ENCODE measurements around the gene GABRD. TPM values are rescaled to one million over a fixed set of nuclear protein-coding genes. Genes with fewer than 3 reads are reported as not detected.
A peak's percentile ranks its signal among the peaks of the same experiment; 100 is the strongest.

Gene GABRD
- total and polyA plus RNA-seq, 10 donors = 0.35 to 1.2 (median 0.94) TPM; not detected in 3

DNA sequence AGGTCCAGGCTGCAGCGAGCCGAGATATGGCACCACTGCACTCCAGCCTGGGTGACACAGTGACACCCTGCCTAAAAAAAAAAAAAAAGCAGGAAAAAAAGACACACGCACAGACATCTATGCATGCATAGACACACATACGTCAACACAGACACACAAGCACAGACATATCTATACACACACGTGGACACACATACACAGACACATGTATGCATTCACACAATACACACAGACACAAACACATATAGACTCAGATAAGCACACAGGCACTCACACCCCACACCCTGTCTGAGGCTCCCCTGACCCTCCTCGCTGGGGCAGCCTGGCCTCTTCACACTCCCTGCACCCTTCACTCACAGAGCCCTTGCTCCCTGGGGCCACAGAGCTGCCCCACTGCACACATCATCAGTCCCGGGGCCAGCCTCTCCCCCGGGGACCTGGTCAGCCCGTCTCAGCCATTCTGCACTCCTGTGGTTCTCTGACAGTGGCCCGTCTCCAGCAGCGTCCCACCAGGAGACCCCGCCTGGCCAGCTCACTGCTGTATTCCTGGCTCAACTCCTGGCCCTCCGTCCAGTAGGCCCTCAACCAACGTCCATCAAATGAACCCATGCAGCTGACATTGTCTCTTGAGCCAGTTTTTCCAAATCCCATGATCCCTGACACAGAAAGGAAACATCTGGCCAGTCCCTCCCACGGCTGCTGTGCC lies 26.5 kb downstream of the GABRD start:
- TF ChIP-seq POLR2AphosphoS5 (IDR thresholded peaks at IDR 0.05) (peak in 2 of 3 donors; percentile 69 to 77), POLR2A (IDR thresholded peaks at IDR 0.05) (no peak)
- TF ChIP-seq, protein P1, sequence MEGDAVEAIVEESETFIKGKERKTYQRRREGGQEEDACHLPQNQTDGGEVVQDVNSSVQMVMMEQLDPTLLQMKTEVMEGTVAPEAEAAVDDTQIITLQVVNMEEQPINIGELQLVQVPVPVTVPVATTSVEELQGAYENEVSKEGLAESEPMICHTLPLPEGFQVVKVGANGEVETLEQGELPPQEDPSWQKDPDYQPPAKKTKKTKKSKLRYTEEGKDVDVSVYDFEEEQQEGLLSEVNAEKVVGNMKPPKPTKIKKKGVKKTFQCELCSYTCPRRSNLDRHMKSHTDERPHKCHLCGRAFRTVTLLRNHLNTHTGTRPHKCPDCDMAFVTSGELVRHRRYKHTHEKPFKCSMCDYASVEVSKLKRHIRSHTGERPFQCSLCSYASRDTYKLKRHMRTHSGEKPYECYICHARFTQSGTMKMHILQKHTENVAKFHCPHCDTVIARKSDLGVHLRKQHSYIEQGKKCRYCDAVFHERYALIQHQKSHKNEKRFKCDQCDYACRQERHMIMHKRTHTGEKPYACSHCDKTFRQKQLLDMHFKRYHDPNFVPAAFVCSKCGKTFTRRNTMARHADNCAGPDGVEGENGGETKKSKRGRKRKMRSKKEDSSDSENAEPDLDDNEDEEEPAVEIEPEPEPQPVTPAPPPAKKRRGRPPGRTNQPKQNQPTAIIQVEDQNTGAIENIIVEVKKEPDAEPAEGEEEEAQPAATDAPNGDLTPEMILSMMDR (IDR thresholded peaks at IDR 0.05 in 8 of 11, conservative IDR thresholded peaks at IDR 0.05 in 3 of 11) = no peak
- Histone ChIP-seq H3K27ac (peak overlapping the region in 7 of 8 donors; percentile 41 to 69 (median 51)), H3K9me3 (no peaks in the 10 kb centered on the region), H3K27me3 (replicated peaks in 1 of 7) (peaks cover 0 to 64% (median 12%) of the 10 kb centered on the region in 7 donors), H3K4me3 (peak overlapping the region in 1 of 8 donors; percentile 58), H3K36me3 (no peaks in the 10 kb centered on the region), H3K4me1 (peaks cover 33 to 61% (median 50%) of the 10 kb centered on the region in 6 donors)
- no peak for DNase-seq
- intact Hi-C loops (cut with DNase I; ENCODE audit: low total_unique reads) = loop anchor here (10.0 kb wide), 1 partner anchor 101 kb away; no protein-coding TSS in a partner anchor
- WGBS, 5 donors = 52 to 72% (median 61%) methylated on average over 15 of the region's 15 CpGs

GRCh38 chr1:2046174-2046917 lies 27.2 kb downstream of the GABRD start:
- Histone ChIP-seq H3K4me3 (no peak overlapping the region), H3K27ac (peak overlapping the region in 7 of 8 donors; percentile 41 to 69 (median 51)), H3K9me3 (no peaks in the 10 kb centered on the region), H3K27me3 (replicated peaks in 1 of 7) (peaks cover 0 to 71% (median 12%) of the 10 kb centered on the region in 7 donors), H3K36me3 (no peaks in the 10 kb centered on the region), H3K4me1 (peaks cover 36 to 68% (median 58%) of the 10 kb centered on the region in 6 donors)
- WGBS, 5 donors = 26 to 32% (median 30%) methylated on average over 15 to 20 of the region's 20 CpGs
- intact Hi-C loops (cut with DNase I; ENCODE audit: low total_unique reads) = loop anchor here (10.0 kb wide), 1 partner anchor 102 kb away; no protein-coding TSS in a partner anchor
- peak; percentile 89 for DNase-seq
- TF ChIP-seq, protein P1 (IDR thresholded peaks at IDR 0.05 in 8 of 11, conservative IDR thresholded peaks at IDR 0.05 in 3 of 11) = peak in 10 of 11 experiments; percentile 31 to 78 (median 70)
- TF ChIP-seq POLR2AphosphoS5 (IDR thresholded peaks at IDR 0.05) (peak in 1 of 3 donors; percentile 46), POLR2A (IDR thresholded peaks at IDR 0.05) (no peak)

- Histone ChIP-seq H3K27ac (peak overlapping the region in 3 of 8 donors; percentile 26 to 69 (median 65)), H3K27me3 (replicated peaks in 1 of 7) (peaks cover 0 to 76% (median 12%) of the 10 kb centered on the region in 7 donors), H3K36me3 (no peaks in the 10 kb centered on the region), H3K4me3 (no peak overlapping the region), H3K9me3 (no peaks in the 10 kb centered on the region), H3K4me1 (peaks cover 41 to 77% (median 65%) of the 10 kb centered on the region in 6 donors)
- TF ChIP-seq POLR2AphosphoS5 (IDR thresholded peaks at IDR 0.05) (no peak), POLR2A (IDR thresholded peaks at IDR 0.05) (no peak)
- TF ChIP-seq, protein P1 (IDR thresholded peaks at IDR 0.05 in 8 of 11, conservative IDR thresholded peaks at IDR 0.05 in 3 of 11) = no peak
- intact Hi-C loops (cut with DNase I; ENCODE audit: low total_unique reads) = loop anchor here (10.0 kb wide), 1 partner anchor 102 kb away; no protein-coding TSS in a partner anchor
- no peak for DNase-seq
- WGBS, 5 donors = 41 to 60% (median 54%) methylated on average over 10 to 25 of the region's 25 CpGs
Measured at GRCh38 chr1:2046953-2047748, 28.0 kb downstream of the GABRD start.
